Peyer's patch (tissue), 4 donors: ENCODE data around the gene AOAH. TPM values are rescaled to one million over a fixed set of nuclear protein-coding genes. Genes with fewer than 3 reads are reported as not detected.

Experiments used
- DNase-seq, 3 donors: peaks; one replicate each; pipeline ENCODE4 v3.0.0-alpha.2; 2017 to 2019
- H3K27ac ChIP-seq, 4 donors: fragments of 200-600 bp; sonication (generic); one replicate each; pipeline ENCODE4 v1.5.1; 2016 to 2019
- H3K27me3 ChIP-seq, 2 donors: fragments of 200-600 bp; sonication (generic); one replicate each; pipeline ENCODE4 v1.5.1; 2019
- H3K36me3 ChIP-seq, 3 donors: fragments of 200-600 bp; sonication (generic); one replicate each; pipeline ENCODE4 v1.5.1; 2016 to 2019
- H3K4me1 ChIP-seq, 4 donors: fragments of 200-600 bp; sonication (generic); one replicate each; pipeline ENCODE4 v1.5.1; 2016 to 2019
- H3K4me3 ChIP-seq, 4 donors: fragments of 200-600 bp; sonication (generic); 1 replicate in 3 of 4; 2 replicates in 1 of 4; pipeline ENCODE4 v1.5.1; 2016 to 2019; ENCODE audit warnings: mild to moderate bottlenecking in 1 of 4
- H3K9me3 ChIP-seq, 4 donors: fragments of 200-600 bp; sonication (generic); one replicate each; pipeline ENCODE4 v1.5.1; 2016 to 2019; ENCODE audit warnings: mild to moderate bottlenecking in 1 of 4
- CTCF ChIP-seq, 6 experiments: fragments of 450-650 bp in 4 of 6; fragments of 200-600 bp in 2 of 6; sonication (generic) in 1 of 6; IDR thresholded peaks; one replicate each; pipeline ENCODE4 v1.5.1; 2017 to 2019; ENCODE audit warnings: antibody characterized with exemption in 6 of 6, mild to moderate bottlenecking in 3 of 6, moderate library complexity in 1 of 6
- POLR2A ChIP-seq, 2 donors: fragments of 450-650 bp; IDR thresholded peaks; one replicate each; pipeline ENCODE4 v1.5.1; 2017; ENCODE audit warnings: antibody characterized with exemption in 2 of 2, mild to moderate bottlenecking in 2 of 2, moderate library complexity in 2 of 2
- total RNA-seq, 4 donors: library from RNA; depleted of rRNA; stranded (reverse); fragments of >200 nt; gene quantifications; one replicate each; pipeline ENCODE4 v1.1.0, GENCODE V29; 2016

AOAH gene
- total RNA-seq, 4 donors from 2014 or later = 33.3 to 60.2 (median 43.6) TPM

- H3K36me3 ChIP-seq = no peaks in the 10 kb centered on the region
- H3K27ac ChIP-seq = no peak overlapping the region
- H3K27me3 ChIP-seq = no peaks in the 10 kb centered on the region
- no peaks in the 10 kb centered on the region for H3K9me3 ChIP-seq
- H3K4me1 ChIP-seq = no peaks in the 10 kb centered on the region
- H3K4me3 ChIP-seq = no peak overlapping the region
- DNase-seq = no peak
- TF ChIP-seq CTCF (IDR thresholded peaks at IDR 0.05) (no peak), POLR2A (IDR thresholded peaks at IDR 0.05) (no peak)
Observed at GRCh38 chr7:36606976-36607720, 117.1 kb downstream of the AOAH start.

- no peak for DNase-seq
- H3K4me1 ChIP-seq = no peaks in the 10 kb centered on the region
- TF ChIP-seq CTCF (IDR thresholded peaks at IDR 0.05) (no peak), POLR2A (IDR thresholded peaks at IDR 0.05) (no peak)
Observed at GRCh38 chr7:36606153-36606975, 117.9 kb downstream of the AOAH start.

GRCh38 chr7:36605261-36606051 is 118.8 kb downstream of the AOAH start:
- DNase-seq = no peak
- H3K36me3 ChIP-seq = no peaks in the 10 kb centered on the region
- H3K4me1 ChIP-seq = no peaks in the 10 kb centered on the region
- H3K4me3 ChIP-seq = no peak overlapping the region
- H3K27me3 ChIP-seq = no peaks in the 10 kb centered on the region
- TF ChIP-seq CTCF (IDR thresholded peaks at IDR 0.05) = no peak
- no peak for TF ChIP-seq POLR2A (IDR thresholded peaks at IDR 0.05)
- no peak overlapping the region for H3K27ac ChIP-seq
- H3K9me3 ChIP-seq = no peaks in the 10 kb centered on the region

More at GRCh38 chr7:36606153-36606975, 117.9 kb downstream of the AOAH start:
- Histone ChIP-seq H3K9me3 (no peaks in the 10 kb centered on the region), H3K36me3 (no peaks in the 10 kb centered on the region), H3K27me3 (no peaks in the 10 kb centered on the region), H3K4me3 (no peak overlapping the region), H3K27ac (no peak overlapping the region)

GRCh38 chr7:36604806-36605205 is 119.5 kb downstream of the AOAH start:
- no peaks in the 10 kb centered on the region for H3K9me3 ChIP-seq
- TF ChIP-seq POLR2A (IDR thresholded peaks at IDR 0.05) (no peak), CTCF (IDR thresholded peaks at IDR 0.05) (no peak)
- no peaks in the 10 kb centered on the region for H3K4me1 ChIP-seq
- DNase-seq = no peak
- no peaks in the 10 kb centered on the region for H3K36me3 ChIP-seq
- H3K27me3 ChIP-seq = no peaks in the 10 kb centered on the region
- no peak overlapping the region for H3K4me3 ChIP-seq
- H3K27ac ChIP-seq = no peak overlapping the region
